Measurements from ENCODE around the gene SPTLC2.

Gene SPTLC2

DNA sequence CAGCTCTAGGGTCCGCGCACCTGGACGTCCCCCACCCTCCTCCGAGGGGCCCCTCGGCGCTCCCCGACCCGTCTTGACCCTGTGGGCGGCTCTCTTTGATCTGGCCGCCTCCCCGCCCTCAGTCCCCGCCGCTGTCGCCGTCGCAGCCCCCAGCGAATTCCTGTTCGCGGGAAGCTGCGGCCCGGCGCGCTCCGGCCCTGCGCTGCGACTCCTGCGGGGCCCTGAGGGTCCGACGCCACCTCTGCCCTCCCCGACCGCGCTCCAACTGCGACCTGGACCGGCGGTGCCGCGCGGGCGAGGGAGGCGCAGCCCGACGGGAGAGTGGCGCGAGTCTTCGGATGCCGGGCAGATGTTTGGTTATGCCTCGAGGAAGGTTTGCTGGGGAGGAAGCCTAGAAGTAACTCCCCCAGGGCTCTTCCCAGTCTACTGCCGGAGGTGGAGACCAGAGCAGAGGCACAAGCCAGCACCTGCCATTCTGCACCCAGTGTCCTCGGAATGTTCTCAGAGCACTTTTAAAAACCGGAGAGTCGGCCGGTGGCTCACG, 117.4 kb downstream of the SPTLC2 start:
- no peak for DNase-seq

DNA sequence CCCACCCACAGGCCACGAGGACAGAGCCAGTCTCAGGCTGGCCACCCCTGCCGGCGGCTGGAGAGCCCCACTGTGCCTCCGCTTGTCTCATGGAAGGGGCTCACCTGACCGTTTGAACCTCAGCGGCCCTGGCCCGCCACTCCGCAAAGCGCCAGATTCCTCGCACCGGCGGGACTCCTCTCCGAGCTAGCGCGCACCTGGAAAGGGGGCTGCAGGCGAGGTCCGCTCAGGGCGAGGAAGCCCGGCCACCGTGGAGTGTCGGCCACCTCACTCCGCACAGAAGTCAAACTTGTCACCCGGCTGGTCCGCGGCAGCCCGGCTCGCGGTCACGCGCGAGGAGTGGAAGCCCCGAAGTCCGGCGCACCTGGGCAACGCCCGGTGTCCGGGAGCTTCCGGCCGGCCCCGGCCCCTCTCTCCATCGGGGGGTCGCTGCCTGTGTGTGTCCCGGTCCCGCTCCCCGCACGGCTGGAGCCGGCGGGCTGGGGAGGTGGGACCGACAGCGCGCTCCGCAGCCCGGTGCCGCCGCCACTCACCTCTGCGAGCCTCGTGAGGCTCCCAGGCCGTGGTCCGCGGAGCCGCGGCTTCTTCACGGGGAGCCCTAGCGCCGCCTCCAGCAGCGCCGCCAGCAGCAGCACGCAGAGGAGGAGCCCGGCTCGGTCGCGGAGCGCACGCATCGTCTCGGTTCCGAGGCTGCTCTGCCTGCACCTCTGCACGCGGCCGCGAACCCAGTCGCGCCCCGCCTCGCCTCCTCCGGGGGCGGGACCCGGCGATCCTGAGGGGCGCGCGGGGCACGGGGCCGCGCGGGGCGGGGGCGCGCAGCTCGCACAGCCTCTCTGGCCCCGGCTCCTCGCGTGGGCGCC, 118.1 kb downstream of the SPTLC2 start, which contains the start of gene ISM2:
TSS of gene ISM2 (minus strand) at position 697 of the 860 bp plus-strand sequence. CDS start at position 674, 23 bp downstream.
- peak; percentile 33 for DNase-seq

DNA sequence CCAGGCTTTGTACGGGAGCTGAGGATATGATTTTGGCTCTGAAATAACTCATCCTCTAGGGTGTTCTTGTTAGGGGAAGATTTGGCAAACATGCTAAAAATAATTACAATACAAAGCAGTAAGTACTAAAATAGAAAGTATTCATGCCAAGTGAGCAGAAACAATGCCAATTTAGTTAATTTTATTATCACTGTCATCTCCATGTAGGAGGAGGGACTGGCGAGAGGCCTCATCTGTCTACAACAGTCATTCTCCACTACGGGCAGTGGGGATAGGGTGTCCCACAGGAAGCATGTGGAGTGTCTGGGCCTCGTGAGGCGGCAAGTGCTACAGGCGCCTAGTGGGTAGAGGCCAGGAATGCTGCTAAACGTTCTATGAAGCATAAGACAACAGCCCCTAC, 121.1 kb downstream of the SPTLC2 start:
- no peak for DNase-seq

DNA sequence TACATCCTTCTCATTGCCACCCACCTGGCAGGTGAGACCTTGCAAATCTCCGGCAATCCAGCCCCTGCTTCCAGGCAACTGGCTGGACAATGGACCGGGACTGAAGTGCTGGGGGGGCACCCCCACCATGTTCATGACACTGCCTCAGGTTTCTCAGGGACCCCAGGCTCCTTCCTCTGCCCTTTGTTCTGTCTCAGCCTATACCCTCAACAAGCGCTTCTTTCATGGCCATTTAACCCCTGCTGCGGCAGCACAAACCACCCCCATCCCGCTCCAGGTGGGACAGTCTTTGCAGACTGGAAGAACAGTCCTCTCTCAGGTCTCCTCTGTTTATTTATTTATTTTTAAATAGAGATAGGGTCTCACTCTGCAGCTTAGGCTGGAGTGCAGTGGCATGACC, 125.4 kb downstream of the SPTLC2 start:
- no peak for DNase-seq

DNA sequence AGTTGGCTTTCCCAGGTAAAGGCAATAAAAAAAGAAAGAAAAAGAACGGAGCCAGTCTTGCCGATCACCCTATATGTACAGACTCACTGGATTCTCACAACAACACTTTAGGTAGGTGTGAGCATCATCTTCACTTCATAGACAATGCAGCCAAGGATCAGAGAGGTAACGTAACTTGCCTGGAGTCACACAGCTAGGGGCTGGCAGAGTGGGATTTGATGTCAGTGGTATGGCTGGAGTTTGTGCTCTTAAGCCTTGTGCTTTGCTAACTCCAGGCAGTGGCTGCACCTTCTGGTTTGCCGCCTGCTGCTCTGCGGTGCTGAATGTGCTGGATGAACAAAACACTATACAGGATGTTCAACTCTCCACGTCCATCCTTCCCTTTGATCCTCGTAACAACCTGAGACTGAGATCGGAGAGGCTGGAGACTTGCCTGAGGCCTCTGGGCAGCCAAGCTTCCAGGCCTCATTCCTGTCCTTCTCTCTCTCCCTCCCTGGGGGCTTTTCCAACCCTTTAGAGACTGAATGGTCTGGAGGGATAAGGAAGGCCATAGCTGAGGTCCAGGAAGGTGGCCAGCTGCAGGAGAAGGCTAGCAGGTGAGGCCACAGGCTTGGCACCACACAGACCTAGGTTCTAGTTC, 126.0 kb downstream of the SPTLC2 start:
- DNase-seq = no peak

DNA sequence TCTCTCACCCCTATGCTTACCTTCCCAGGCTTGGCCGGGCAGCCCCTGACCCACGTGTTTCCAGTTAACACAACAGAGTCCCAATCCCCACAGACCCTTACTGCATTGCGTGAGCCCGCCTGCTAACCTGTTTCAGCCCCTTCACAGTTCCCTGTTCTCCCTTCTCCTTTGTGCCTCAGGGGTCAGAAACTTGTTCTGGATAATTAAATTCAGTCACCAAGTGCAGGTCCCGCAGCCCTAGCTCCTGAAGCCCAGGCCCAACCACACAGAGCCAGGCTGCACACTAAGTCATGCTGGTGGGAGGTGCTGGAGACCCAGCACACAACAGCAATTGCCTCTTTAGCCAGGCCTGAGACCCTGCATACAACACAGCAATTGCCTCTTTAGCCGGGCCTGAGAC, 127.4 kb downstream of the SPTLC2 start:
- no peak for DNase-seq

DNA sequence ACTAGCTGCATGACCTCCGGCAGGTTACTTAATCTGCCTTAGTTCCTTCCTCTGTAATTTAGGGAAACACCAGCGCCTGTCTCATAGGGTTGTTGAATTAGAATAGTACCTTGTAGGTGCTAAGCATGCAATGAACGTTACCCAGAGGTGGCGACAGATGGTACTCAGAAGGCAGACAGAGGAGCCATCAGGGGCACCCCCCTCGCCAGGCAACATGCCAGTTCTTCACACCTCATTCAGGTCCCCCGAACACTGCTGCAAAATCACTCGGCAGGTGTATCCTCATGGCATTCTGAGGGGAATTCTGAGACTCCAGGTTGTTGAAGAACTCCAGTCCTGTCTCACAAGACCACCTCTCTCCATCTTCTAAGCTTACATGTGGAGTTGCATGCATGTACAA, 127.9 kb downstream of the SPTLC2 start:
- peak; percentile 39 for DNase-seq

DNA sequence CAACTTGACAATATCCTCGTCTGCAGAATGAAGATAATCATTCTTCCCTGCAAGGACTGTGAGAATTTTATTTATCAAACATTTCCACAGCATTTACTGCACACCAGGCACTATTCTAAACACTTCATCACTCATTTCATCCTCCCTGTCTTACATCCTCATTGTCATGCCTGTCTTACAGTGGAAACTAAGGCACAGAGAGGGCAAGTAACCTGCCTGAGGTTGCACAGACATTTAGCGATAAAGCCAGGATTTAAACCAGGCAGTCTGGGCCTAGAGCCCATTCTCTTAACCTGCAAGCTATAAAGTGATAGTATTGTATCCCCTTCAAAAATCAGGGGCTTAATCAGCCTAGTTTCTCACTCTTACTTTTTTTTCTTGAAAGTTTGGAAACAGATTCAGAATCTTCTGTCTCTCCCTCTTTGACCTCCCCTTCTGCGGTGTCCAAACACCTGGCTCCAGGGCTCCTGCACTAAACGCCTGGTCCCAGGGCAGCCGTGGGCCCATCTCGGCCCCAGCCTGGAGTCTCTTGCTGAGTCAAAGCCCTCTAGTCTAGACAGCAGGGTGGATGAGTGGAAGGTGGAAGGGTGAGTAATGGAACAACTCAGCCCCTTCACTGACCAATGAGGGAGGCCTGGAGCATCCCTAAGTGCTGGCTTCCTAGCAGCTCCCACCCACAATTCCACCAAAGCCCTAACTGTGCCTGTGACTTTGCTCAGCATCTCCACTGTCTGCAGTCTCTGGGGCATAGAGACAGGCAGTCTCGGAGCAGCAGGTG, 130.3 kb downstream of the SPTLC2 start:
- DNase-seq = no peak

DNA sequence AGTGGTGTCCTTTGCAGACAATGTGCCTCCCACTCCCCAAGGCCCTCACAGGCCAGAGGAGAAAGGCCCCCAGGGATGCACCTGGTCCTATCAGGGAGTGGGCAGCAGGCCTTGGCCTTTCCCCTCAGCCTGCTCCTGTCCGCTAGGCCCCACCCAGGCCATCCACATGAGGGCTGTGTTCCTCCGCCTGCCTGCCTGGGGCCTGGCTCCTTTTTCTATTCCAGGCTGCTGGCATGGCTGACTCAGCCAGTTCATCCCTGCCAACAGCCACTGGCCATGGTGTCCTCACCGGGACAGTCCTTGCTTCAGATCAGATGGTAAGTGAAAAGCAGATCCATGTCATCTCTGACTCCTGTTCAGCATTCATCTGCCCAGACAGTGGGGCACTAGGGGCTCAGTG, 131.2 kb downstream of the SPTLC2 start:
- no peak for DNase-seq

DNA sequence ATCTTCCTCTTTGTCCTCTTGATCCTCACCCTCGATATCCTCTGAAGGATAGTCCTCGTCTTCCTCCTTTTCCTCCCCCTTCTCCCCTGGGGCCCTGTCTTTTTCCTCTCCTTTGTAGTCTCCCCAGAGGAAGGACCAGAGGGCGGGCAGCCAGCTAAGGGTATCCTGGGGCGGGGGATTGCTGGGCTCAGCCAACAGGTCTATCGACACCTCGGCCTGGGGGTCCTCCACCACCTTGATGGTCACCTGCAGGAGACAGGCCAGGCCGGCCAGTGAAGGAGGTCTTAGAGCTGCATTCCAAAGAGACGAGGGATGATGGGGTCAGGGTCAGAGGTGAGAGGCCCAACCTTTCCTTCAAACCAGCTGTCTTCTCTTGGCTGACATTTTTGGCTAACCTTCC, 134.0 kb downstream of the SPTLC2 start:
- DNase-seq = no peak

DNA sequence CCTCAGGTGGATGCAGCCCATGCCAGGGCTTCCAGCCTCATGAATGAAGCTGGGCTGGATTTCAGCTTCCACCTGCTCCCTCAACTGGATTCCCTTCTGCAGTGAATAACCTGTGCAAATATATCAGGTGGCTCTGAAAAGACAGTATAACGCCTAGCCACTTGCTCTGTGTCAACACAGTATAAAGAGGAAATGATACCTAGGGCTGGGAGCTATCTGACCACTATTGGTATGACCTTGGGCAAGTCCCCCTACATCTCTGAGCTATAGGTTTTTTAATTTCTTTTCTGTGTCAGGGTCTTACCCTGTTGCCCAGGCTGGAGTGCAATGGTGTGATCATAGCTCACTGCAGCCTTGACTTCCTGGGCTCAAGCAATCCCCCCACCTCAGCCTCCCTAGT, 137.6 kb downstream of the SPTLC2 start:
- DNase-seq = no peak

DNA sequence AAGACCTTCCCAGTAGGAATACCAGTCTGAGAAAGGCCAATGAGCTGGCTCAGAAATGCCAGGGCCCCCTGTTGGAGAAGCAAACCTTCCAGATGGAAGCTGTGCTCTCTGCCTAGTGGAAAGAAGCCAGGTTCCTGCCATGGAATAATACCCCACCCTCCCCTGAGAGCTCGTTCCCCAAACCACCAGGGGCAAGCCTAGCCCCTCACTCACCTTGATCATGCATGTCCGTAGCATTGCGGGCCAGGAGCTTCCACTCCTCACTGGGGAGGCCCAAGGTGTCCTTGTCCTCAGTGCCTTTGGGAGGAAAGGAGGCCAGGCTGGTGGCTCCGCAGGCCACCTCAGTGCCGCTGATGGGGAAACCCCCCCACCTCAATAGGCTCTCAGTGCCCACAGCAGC, 138.4 kb downstream of the SPTLC2 start:
- no peak for DNase-seq

DNA sequence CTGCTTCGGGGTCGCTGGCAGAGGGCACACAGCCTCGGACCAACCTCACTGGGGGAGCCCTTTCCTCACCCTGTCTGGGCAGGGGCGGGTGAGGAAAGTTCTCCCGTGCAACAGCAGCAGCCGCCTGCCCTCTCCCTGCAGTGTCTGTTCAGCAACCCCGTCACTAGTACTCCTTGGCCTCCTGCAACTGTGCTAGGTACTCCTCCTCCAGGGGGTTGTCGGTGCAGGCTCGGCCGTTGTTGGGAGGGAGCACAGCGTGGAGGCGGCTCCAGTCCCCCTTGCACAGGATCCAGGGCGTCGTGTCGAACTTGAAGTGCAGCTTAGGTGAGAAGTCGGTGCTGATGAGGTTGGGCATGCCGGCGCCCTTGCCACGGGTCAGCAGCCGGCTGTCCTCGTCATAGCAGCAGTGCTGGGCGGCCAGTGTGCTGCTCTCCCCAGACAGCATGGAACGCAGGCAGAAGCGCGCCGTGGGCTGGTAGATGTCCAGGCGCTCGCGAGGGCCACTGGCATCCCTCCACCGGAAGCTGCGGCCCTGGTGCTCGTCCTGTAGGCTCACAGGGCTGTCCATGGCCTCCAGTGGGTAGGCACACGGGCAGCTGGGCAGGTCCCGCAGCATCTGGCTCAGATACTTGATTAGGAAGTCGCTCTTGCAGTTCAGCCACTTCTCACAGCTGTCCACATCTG, 140.9 kb downstream of the SPTLC2 start:
- no peak for DNase-seq

DNA sequence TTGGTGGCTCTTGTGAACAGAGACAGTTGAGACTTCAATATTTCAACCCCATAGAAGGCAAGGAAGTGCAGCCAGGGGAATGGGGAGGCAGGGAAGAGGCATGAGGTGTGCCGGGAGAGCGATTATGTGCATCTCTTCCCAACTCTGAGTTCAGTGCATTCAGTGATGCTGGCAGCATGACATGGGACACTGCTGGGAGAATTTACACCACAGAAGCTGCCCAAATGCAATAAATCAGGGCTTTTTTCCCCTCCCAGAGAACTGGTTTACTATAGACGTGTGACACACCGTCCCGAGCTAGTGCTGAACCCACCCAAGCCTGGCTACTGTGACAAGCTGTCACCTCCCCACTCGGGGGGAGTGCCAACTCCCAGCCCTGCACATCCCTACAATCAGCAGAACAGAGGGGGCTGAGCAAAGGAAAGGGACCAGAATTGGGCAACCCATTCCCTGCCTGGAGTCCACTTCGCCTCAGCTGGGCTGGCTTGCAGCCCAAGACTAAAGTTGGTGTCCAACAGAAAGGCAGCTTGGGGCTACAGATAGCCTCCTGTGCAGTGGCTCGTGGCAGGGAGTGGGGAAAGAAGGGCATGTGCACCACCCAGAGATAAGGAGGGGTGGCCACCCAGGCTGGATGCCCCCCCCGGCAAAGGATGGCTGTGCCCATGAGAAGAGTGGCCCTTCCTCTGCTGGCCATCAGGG, 141.8 kb downstream of the SPTLC2 start:
- DNase-seq = no peak

DNA sequence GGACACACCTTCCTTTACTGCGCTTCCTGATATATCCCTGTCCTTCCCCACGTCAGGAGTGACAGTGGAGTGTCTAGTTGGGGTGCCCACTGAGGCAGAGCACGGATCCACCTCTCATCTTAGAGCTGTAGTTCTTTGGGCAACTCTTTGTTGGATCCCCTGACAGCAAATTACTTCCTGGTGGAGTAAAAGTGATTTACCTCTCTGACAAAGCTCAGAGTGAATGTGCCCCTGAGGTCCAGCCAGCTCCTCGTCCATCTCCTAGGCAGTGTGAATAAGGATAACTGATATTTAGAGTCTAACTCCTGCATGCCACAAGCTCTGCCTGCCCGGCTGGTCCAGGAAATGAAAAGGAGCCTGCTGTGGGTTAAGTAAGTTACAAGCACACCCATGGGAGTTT, 142.5 kb downstream of the SPTLC2 start:
- no peak for DNase-seq

DNA sequence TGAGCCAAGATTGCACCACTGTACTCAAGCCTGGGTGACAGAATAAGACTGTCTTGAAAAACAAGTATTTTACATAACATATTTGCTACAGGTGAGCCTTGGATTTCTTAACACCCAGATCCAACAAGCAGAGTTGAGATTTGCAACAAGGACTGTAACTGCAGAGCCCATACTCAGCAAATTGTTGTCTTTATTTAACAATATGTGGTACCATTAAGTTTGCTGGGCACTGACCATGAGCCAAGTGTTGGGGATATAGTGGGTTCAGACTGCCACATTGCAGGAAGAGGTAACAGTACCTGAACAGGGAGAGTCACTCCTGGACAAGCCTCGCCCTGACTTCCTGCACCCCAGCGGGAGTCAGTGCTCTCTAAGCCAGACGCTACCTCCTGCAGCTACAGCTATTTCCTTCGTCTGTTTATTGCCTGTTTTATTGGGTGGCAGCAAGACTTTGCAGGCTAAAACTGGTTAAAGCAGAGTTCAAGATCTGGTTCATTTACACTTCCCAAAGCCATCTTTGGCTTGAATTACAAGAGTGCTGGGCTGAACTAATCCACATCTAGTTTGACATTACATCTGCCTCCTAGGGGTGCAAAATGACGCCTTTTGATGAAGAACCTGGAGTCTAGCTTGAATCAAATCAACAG, 146.1 kb downstream of the SPTLC2 start:
- DNase-seq = no peak

DNA sequence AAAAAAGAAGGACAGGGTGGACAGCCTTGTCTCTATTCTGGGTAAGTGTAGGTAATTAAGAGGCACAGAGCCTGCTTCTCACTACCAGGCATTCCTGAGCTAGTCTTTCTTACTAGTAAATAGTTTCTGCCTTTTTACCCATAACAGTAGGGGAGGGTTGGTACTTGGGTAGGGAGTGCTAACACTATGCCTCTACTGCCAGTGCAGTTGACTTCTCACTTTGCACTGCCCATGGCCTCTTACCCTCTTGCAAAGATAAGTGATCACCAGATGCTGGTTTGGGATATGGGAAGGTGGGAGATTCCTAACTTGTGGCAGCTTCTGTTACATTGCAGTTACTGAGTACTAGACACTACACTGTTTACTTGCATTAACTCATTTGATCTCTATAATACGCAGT, 146.9 kb downstream of the SPTLC2 start:
- no peak for DNase-seq

DNA sequence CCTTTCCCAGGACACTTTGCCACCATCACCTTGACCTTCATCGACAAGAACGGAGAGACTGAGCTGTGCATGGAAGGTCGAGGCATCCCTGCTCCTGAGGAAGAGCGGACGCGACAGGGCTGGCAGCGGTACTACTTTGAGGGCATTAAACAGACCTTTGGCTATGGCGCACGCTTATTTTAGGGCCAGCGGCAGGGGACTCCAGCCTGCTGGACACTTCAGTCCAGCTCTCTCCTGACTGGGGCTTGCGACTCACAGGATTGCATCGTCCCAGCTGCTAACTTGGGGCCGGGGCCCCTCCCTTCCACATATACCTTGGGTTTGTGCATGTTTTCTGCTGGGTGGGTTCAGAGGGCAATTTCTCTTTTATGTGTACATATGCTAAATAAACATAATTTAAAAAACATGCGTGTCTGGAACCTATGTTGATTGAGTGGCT, 147.4 kb downstream of the SPTLC2 start:
- DNase-seq = no peak

DNA sequence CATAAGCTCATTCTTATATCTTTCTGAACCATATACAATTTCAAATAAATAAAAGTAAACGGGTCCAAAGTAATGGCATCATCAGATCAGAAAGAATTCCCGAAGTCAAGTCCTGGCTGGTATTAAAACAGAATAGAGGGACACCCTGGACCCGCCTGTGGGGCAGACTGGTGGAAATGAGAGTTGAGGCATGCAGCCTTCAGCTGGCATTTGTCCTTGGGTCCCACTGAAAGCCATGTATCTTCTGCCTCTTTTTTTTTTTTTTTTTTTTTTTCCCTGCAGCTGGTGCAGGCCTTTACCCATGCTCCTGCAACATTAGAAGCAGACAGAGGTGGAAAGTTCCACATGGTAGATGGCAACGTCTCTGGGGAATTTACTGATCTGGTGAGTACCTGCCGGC, 148.6 kb downstream of the SPTLC2 start:
- no peak for DNase-seq

DNA sequence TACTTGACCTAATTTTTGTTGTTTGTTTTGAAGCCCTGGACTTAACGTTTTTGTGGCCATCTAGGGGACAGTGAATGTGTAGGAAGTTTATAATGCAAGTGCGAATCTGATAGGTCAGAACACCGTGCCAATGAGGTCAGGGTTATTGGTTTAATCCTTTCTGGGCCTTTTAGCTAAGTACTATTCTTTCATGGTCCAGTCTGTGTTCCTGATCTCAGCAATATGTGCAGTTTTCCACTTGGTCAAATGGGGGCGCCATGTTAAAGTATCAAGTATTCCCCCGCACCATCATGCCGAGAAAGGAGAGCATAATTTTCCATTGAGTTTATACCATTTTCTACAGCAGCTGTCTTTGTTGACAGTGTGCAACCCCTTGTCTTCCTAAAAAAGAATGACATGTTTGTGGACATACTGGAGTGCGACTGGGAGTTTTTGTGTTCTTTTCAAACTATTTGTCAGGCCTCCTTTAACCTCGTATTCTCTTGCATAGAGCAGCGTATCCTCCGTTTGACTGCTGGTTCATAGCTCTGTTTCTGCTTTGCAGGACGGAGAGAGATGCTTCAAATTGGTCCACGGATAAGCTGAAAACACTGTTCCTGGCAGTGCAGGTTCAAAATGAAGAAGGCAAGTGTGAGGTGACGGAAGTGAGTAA, 157.2 kb downstream of the SPTLC2 start:
- DNase-seq = peak; percentile 98
